ENCODE results near the gene PDE6G.
"Not testable (repeated sequence)": the region's sequence is repeated elsewhere in the genome, so short reads cannot be mapped to it uniquely, and the experiment has no call there.

PDE6G gene

GRCh38 chr17:81635431-81635830, 20.9 kb downstream of the PDE6G start:
- no peaks in the 10 kb centered on the region for H3K27me3 ChIP-seq (replicated peaks; ENCODE audit: control insufficient read depth, insufficient read depth, low read length)
- peak overlapping the region; percentile 99 for H3K4me3 ChIP-seq (replicated peaks; ENCODE audit: low read depth, low read length)
- no peak for DNase-seq (ENCODE audit: extremely low read depth, insufficient read length)
- TF ChIP-seq, protein P1, sequence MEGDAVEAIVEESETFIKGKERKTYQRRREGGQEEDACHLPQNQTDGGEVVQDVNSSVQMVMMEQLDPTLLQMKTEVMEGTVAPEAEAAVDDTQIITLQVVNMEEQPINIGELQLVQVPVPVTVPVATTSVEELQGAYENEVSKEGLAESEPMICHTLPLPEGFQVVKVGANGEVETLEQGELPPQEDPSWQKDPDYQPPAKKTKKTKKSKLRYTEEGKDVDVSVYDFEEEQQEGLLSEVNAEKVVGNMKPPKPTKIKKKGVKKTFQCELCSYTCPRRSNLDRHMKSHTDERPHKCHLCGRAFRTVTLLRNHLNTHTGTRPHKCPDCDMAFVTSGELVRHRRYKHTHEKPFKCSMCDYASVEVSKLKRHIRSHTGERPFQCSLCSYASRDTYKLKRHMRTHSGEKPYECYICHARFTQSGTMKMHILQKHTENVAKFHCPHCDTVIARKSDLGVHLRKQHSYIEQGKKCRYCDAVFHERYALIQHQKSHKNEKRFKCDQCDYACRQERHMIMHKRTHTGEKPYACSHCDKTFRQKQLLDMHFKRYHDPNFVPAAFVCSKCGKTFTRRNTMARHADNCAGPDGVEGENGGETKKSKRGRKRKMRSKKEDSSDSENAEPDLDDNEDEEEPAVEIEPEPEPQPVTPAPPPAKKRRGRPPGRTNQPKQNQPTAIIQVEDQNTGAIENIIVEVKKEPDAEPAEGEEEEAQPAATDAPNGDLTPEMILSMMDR (IDR thresholded peaks at IDR 0.05; ENCODE audit: insufficient read depth, low read length, poor library complexity, severe bottlenecking) = no peak
- H3K36me3 ChIP-seq (ENCODE audit: control insufficient read depth, insufficient read depth, low read length) = peaks cover 2% of the 10 kb centered on the region

- no peak for DNase-seq (ENCODE audit: extremely low read depth, insufficient read length)
- TF ChIP-seq, protein P1 (IDR thresholded peaks at IDR 0.05; ENCODE audit: insufficient read depth, low read length, poor library complexity, severe bottlenecking) = no peak
- Histone ChIP-seq H3K4me3 (replicated peaks; ENCODE audit: low read depth, low read length) (no peak overlapping the region), H3K27me3 (replicated peaks; ENCODE audit: control insufficient read depth, insufficient read depth, low read length) (no peaks in the 10 kb centered on the region), H3K36me3 (ENCODE audit: control insufficient read depth, insufficient read depth, low read length) (peaks cover 8% of the 10 kb centered on the region)
Observed at GRCh38 chr17:81631482-81631881, 24.9 kb downstream of the PDE6G start.

DNA sequence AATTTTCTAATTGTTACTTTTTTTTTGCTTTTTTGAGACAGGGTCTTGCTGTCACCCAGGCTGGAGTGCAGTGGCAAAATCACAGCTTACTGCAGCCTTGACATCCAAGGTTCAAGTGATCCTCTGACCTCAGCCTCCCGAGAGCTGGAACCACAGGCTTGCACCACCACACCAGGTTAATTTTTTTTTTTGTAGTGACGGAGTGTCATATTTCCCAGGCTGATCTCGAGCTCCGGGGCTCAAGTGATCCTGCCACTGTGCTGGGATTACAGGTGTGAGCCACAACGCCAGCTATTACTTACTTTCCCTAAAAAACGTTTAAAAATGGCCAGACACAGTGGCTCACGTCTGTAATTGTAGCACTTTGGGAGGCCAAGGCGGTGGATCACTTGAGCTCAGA, 26.1 kb downstream of the PDE6G start:
- no peaks in the 10 kb centered on the region for H3K27me3 ChIP-seq (replicated peaks; ENCODE audit: control insufficient read depth, insufficient read depth, low read length)
- DNase-seq (ENCODE audit: extremely low read depth, insufficient read length) = no peak
- H3K36me3 ChIP-seq (ENCODE audit: control insufficient read depth, insufficient read depth, low read length) = peaks cover 10% of the 10 kb centered on the region
- H3K4me3 ChIP-seq (replicated peaks; ENCODE audit: low read depth, low read length) = no peak overlapping the region
- TF ChIP-seq, protein P1 (IDR thresholded peaks at IDR 0.05; ENCODE audit: insufficient read depth, low read length, poor library complexity, severe bottlenecking) = no peak

- Histone ChIP-seq H3K36me3 (ENCODE audit: control insufficient read depth, insufficient read depth, low read length) (peaks cover 20% of the 10 kb centered on the region), H3K4me3 (replicated peaks; ENCODE audit: low read depth, low read length) (no peak overlapping the region), H3K27me3 (replicated peaks; ENCODE audit: control insufficient read depth, insufficient read depth, low read length) (no peaks in the 10 kb centered on the region)
- TF ChIP-seq, protein P1 (IDR thresholded peaks at IDR 0.05; ENCODE audit: insufficient read depth, low read length, poor library complexity, severe bottlenecking) = no peak
- DNase-seq (ENCODE audit: extremely low read depth, insufficient read length) = no peak
Observed at GRCh38 chr17:81621494-81622130, 34.7 kb downstream of the PDE6G start.

DNA sequence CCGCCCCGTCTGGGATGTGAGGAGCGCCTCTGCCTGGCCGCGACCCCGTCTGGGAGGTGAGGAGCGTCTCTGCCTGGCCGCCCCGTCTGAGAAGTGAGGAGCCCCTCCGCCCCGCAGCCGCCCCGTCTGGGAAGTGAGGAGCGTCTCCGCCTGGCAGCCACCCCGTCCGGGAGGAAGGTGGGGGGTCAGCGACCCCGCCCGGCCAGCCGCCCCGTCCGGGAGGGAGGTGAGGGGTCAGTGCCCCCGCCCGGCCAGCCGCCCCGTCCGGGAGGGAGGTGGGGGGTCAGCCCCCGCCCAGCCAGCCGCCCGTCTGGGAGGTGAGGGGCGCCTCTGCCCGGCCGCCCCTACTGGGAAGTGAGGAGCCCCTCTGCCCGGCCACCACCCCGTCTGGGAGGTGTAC, 38.0 kb downstream of the PDE6G start:
- not testable (repeated sequence) for DNase-seq (ENCODE audit: extremely low read depth, insufficient read length); H3K4me3 ChIP-seq (replicated peaks; ENCODE audit: low read depth, low read length); H3K27me3 ChIP-seq (replicated peaks; ENCODE audit: control insufficient read depth, insufficient read depth, low read length)
- H3K36me3 ChIP-seq (ENCODE audit: control insufficient read depth, insufficient read depth, low read length) = peaks cover 13% of the 10 kb centered on the region

- Histone ChIP-seq H3K36me3 (ENCODE audit: control insufficient read depth, insufficient read depth, low read length) (peaks cover 18% of the 10 kb centered on the region), H3K27me3 (replicated peaks; ENCODE audit: control insufficient read depth, insufficient read depth, low read length) (no peaks in the 10 kb centered on the region), H3K4me3 (replicated peaks; ENCODE audit: low read depth, low read length) (no peak overlapping the region)
- no peak for DNase-seq (ENCODE audit: extremely low read depth, insufficient read length)
- TF ChIP-seq, protein P1 (IDR thresholded peaks at IDR 0.05; ENCODE audit: insufficient read depth, low read length, poor library complexity, severe bottlenecking) = no peak
Observed at GRCh38 chr17:81616877-81617276, 39.5 kb downstream of the PDE6G start.

Data from GM06990 (cell line).